Natural killer cell (primary cell): ENCODE results near the gene CCL27. TPM values are rescaled to one million over a fixed set of nuclear protein-coding genes. Genes with fewer than 3 reads are reported as not detected.

Experiments used
- ATAC-seq, 3 donors: fragments of 150-1000 bp in 2 of 3; fragments of 200-7000 bp in 1 of 3; cut with Tn5 transposase; 1 replicate in 1 of 3; 2 replicates in 2 of 3; pipeline ENCODE4 v1.10.0; 2021; ENCODE audit warnings: mild to moderate bottlenecking in 2 of 3, moderate library complexity in 2 of 3
- DNase-seq, 2 donors: peaks; one replicate each; pipeline versions ENCODE4 v3.0.0 to v3.0.0-alpha.2; 2013 to 2021; ENCODE audit warnings: mixed read lengths in 1 of 2
- H3K27ac ChIP-seq: one replicate; pipeline ENCODE4 v1.5.1; 2013; ENCODE audit warnings: mild to moderate bottlenecking, low read length
- H3K27me3 ChIP-seq: one replicate; pipeline ENCODE4 v1.6.1; 2013; ENCODE audit warnings: low read length; ENCODE audit not compliant: control insufficient read depth, insufficient read depth
- H3K36me3 ChIP-seq: one replicate; pipeline ENCODE4 v1.6.1; 2013; ENCODE audit warnings: low read length; ENCODE audit not compliant: control insufficient read depth, insufficient read depth
- H3K4me1 ChIP-seq: one replicate; pipeline ENCODE4 v1.6.1; 2013; ENCODE audit warnings: low read length; ENCODE audit not compliant: control insufficient read depth, insufficient read depth
- H3K4me3 ChIP-seq: one replicate; pipeline ENCODE4 v1.5.1; 2013; ENCODE audit warnings: low read length
- H3K9me3 ChIP-seq: one replicate; pipeline ENCODE4 v1.6.1; 2013; ENCODE audit warnings: low read length; ENCODE audit not compliant: control insufficient read depth, insufficient read depth
- H3K27ac Mint-ChIP-seq, 2 donors: one replicate each; pipeline ENCODE4 v1.8.0; 2022; ENCODE audit warnings: mild to moderate bottlenecking in 2 of 2, mixed read lengths in 2 of 2, moderate library complexity in 1 of 2
- H3K27me3 Mint-ChIP-seq, 2 donors: one replicate each; pipeline ENCODE4 v1.8.0; 2022; ENCODE audit warnings: low read depth in 2 of 2, mixed read lengths in 2 of 2
- H3K36me3 Mint-ChIP-seq: one replicate; pipeline ENCODE4 v1.8.0; 2022; ENCODE audit warnings: mixed read lengths
- H3K4me1 Mint-ChIP-seq, 2 donors: one replicate each; pipeline ENCODE4 v1.8.0; 2022; ENCODE audit warnings: mixed read lengths in 2 of 2
- H3K4me3 Mint-ChIP-seq: one replicate; pipeline ENCODE4 v1.8.0; 2022; ENCODE audit warnings: mild to moderate bottlenecking, moderate library complexity, mixed read lengths
- H3K9me3 Mint-ChIP-seq, 2 donors: one replicate each; pipeline ENCODE4 v1.8.0; 2022; ENCODE audit warnings: mixed read lengths in 2 of 2
- WGBS: methylation state at CpG from one replicate; pipeline ENCODE4 v1.1.7; 2013; ENCODE audit warnings: missing lambda C conversion rate; ENCODE audit not compliant: insufficient coverage; 5-methylcytosine and 5-hydroxymethylcytosine counted together
- intact Hi-C: fragments of 100-400 bp; cut with micrococcal nuclease; formaldehyde crosslinking; loops from one replicate; pipeline ENCODE4 v1.14.2; 2022
- total RNA-seq, 4 donors: library from RNA; stranded (reverse); fragments of 120-200 nt in 1 of 4; gene quantifications; one replicate each; pipeline versions ENCODE4 v1.2.3 to v1.2.4, GENCODE V29; 2013 to 2022
- TF ChIP-seq, protein P1 (sequence below): fragments of 200-600 bp; IDR thresholded peaks from one replicate; pipeline ENCODE4 v1.8.0; 2022; ENCODE audit warnings: antibody characterized with exemption

Gene CCL27
- total RNA-seq, 3 donors from 2014 or later (not counting 1 experiment from before 2014, with no cell fraction given), result not detected

DNA sequence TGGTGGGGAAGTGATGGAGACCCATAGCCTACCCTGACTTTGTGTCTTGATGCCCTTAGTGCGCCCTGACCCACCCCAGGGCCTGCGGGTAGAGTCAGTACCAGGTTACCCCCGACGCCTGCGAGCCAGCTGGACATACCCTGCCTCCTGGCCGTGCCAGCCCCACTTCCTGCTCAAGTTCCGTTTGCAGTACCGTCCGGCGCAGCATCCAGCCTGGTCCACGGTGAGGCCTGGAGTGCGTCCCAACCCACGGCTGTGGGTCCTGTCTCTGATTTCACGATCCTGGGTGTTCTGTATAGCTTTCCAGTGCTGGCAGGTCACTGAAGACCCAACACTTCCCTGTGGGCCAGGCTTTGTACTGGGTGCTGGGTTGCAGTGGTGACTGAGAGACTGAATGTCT, 4.0 kb downstream of the CCL27 start:
- TF ChIP-seq, protein P1, sequence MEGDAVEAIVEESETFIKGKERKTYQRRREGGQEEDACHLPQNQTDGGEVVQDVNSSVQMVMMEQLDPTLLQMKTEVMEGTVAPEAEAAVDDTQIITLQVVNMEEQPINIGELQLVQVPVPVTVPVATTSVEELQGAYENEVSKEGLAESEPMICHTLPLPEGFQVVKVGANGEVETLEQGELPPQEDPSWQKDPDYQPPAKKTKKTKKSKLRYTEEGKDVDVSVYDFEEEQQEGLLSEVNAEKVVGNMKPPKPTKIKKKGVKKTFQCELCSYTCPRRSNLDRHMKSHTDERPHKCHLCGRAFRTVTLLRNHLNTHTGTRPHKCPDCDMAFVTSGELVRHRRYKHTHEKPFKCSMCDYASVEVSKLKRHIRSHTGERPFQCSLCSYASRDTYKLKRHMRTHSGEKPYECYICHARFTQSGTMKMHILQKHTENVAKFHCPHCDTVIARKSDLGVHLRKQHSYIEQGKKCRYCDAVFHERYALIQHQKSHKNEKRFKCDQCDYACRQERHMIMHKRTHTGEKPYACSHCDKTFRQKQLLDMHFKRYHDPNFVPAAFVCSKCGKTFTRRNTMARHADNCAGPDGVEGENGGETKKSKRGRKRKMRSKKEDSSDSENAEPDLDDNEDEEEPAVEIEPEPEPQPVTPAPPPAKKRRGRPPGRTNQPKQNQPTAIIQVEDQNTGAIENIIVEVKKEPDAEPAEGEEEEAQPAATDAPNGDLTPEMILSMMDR, result no peak
- no peak overlapping the region for H3K27ac ChIP-seq
- Mint-ChIP-seq H3K9me3 (no peaks in the 10 kb centered on the region), H3K4me1 (peaks cover 3 to 5% of the 10 kb centered on the region in 2 donors), H3K36me3 (no peaks in the 10 kb centered on the region), H3K27ac (no peak overlapping the region), H3K27me3 (no peaks in the 10 kb centered on the region), H3K4me3 (no peak overlapping the region)
- intact Hi-C loops, result no loop called here
- WGBS, result 96% methylated on average over 14 of the region's 14 CpGs
- ATAC-seq (no peak), DNase-seq (no peak)
- no peak overlapping the region for H3K4me3 ChIP-seq
- no peaks in the 10 kb centered on the region for H3K9me3 ChIP-seq
- peaks cover 3% of the 10 kb centered on the region for H3K36me3 ChIP-seq
- no peaks in the 10 kb centered on the region for H3K27me3 ChIP-seq
- H3K4me1 ChIP-seq, result no peaks in the 10 kb centered on the region

DNA sequence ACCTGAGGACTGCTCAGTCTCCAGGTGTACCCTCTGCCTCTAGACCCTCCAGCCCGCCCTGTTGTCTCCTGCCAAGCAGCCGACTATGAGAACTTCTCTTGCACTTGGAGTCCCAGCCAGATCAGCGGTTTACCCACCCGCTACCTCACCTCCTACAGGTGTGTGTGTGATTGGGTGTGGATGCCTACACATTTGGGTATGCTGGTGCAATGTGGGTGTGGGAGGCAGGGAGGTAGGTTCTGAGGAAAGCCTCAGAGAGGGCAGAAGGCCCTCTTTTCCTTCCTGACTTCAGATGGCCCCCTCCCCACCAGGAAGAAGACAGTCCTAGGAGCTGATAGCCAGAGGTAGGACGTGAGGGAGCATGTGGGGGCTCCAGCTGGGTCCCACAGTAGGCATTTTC, 5.5 kb downstream of the CCL27 start:
- TF ChIP-seq, protein P1, result no peak
- WGBS, result 100% methylated on average over 2 of the region's 5 CpGs
- no peaks in the 10 kb centered on the region for H3K27me3 Mint-ChIP-seq
- no peaks in the 10 kb centered on the region for H3K27me3 ChIP-seq
- H3K27ac Mint-ChIP-seq, result no peak overlapping the region
- H3K4me3 ChIP-seq, result no peak overlapping the region
- peaks cover 10% of the 10 kb centered on the region for H3K4me1 ChIP-seq
- no peak for DNase-seq
- ATAC-seq, result no peak
- H3K9me3 ChIP-seq, result no peaks in the 10 kb centered on the region
- intact Hi-C loops, result no loop called here
- H3K9me3 Mint-ChIP-seq, result no peaks in the 10 kb centered on the region
- no peaks in the 10 kb centered on the region for H3K36me3 Mint-ChIP-seq
- no peak overlapping the region for H3K4me3 Mint-ChIP-seq
- H3K36me3 ChIP-seq, result peaks cover 3% of the 10 kb centered on the region
- H3K27ac ChIP-seq, result no peak overlapping the region
- peaks cover 16 to 18% of the 10 kb centered on the region in 2 donors for H3K4me1 Mint-ChIP-seq

DNA sequence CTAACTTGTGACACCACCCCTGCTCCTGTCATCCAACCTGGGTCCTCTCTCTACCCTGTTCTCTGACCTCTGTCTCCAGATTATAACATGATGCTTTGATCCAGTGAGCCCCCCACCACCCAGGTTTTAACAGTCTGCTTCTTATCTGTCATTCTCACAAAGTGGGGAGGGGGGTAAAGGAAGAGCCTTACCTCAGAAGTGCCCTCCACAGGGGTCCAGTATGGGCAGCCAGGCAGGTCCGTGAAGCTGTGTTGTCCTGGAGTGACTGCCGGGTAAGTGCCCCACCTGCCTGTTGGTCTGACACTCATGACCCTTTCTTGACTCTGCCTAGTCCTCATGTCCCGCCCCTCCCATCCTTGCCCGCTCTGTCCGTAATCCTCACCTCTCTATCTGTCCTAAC, 7.1 kb downstream of the CCL27 start:
- H3K9me3 ChIP-seq, result no peaks in the 10 kb centered on the region
- no peak overlapping the region for H3K27ac ChIP-seq
- Mint-ChIP-seq H3K9me3 (no peaks in the 10 kb centered on the region), H3K36me3 (no peaks in the 10 kb centered on the region), H3K27ac (no peak overlapping the region), H3K27me3 (no peaks in the 10 kb centered on the region), H3K4me3 (no peak overlapping the region), H3K4me1 (peaks cover 18 to 21% of the 10 kb centered on the region in 2 donors)
- peaks cover 12% of the 10 kb centered on the region for H3K4me1 ChIP-seq
- no peak for DNase-seq
- TF ChIP-seq, protein P1, result no peak
- intact Hi-C loops, result no loop called here
- 94% methylated on average over 5 of the region's 5 CpGs for whole genome bisulfite sequencing
- no peak overlapping the region for H3K4me3 ChIP-seq
- peaks cover 6% of the 10 kb centered on the region for H3K36me3 ChIP-seq
- H3K27me3 ChIP-seq, result no peaks in the 10 kb centered on the region
- no peak for ATAC-seq

DNA sequence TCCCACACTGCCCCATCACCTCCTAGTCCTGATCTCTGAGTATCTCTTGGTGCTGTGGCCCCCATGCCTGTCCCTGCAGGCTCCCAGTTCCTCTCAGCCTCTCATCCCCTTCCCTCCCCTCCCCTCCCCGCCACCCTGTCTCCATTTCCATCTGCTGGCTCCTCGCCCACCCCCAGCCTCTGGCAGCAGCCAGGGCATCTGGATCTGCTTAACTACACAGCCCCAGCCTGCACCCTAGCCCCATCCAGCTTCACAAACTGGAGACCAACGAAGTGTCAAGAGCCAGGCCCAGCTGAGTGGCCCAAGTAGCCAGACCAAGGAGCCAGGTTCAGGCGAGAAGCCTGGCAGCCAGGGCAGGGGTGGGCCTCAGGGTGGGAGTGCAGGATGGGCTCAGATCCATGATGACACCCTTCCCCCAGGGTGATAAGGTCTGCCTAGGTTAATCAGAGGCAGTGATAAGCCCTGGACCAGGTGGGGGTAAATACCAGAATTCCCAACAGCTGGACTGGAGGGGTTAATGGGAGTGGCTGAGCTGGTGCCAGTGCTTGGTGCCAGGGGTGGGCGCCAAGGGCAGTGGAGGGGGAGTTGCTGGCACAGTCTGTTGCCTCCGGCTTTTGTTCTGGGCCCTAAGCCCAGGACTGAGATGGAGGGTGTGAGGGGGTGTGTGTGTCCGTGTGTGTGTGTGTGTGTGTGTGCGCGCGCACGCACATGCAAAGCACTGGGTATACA, 8.0 kb downstream of the CCL27 start:
- Mint-ChIP-seq H3K4me3 (no peak overlapping the region), H3K27ac (no peak overlapping the region), H3K36me3 (no peaks in the 10 kb centered on the region), H3K27me3 (no peaks in the 10 kb centered on the region), H3K4me1 (peaks cover 18 to 21% of the 10 kb centered on the region in 2 donors), H3K9me3 (no peaks in the 10 kb centered on the region)
- intact Hi-C loops, result no loop called here
- ATAC-seq (no peak), DNase-seq (no peak)
- H3K9me3 ChIP-seq, result no peaks in the 10 kb centered on the region
- TF ChIP-seq, protein P1, result no peak
- WGBS, result 81% methylated on average over 11 of the region's 11 CpGs
- H3K4me3 ChIP-seq, result no peak overlapping the region
- H3K4me1 ChIP-seq, result peaks cover 12% of the 10 kb centered on the region
- H3K27me3 ChIP-seq, result no peaks in the 10 kb centered on the region
- peaks cover 11% of the 10 kb centered on the region for H3K36me3 ChIP-seq
- H3K27ac ChIP-seq, result no peak overlapping the region
